Glutamatergic neuron (in vitro differentiated cells): ENCODE measurements around the gene AADACL4. TPM values are rescaled to one million over a fixed set of nuclear protein-coding genes. Genes with fewer than 3 reads are reported as not detected.

Experiments used
- DNase-seq: peaks from one replicate; pipeline ENCODE4 v3.0.0; 2022
- H3K27ac Mint-ChIP-seq: one replicate; pipeline ENCODE4 v1.8.0; 2020; ENCODE audit warnings: mild to moderate bottlenecking, mixed read lengths, inconsistent platforms; ENCODE audit not compliant: unreplicated experiment
- H3K27me3 Mint-ChIP-seq: one replicate; pipeline ENCODE4 v1.8.0; 2020; ENCODE audit warnings: mild to moderate bottlenecking, moderate library complexity, mixed read lengths, inconsistent platforms; ENCODE audit not compliant: unreplicated experiment
- H3K36me3 Mint-ChIP-seq: one replicate; pipeline ENCODE4 v1.8.0; 2020; ENCODE audit warnings: mild to moderate bottlenecking, mixed read lengths, inconsistent platforms; ENCODE audit not compliant: unreplicated experiment
- H3K4me1 Mint-ChIP-seq: one replicate; pipeline ENCODE4 v1.8.0; 2020; ENCODE audit warnings: mild to moderate bottlenecking, low read depth, mixed read lengths, inconsistent platforms; ENCODE audit not compliant: unreplicated experiment
- H3K4me3 Mint-ChIP-seq: one replicate; pipeline ENCODE4 v1.8.0; 2020; ENCODE audit warnings: mild to moderate bottlenecking, mixed read lengths, inconsistent platforms; ENCODE audit not compliant: unreplicated experiment
- H3K9me3 Mint-ChIP-seq: one replicate; pipeline ENCODE4 v1.8.0; 2020; ENCODE audit warnings: mild to moderate bottlenecking, moderate library complexity, mixed read lengths, inconsistent platforms; ENCODE audit not compliant: unreplicated experiment
- CTCF ChIP-seq: fragments of 200-600 bp; sonication (generic); IDR thresholded peaks from one replicate; pipeline ENCODE4 v1.5.0; 2021; ENCODE audit not compliant: partially characterized antibody, unreplicated experiment
- total RNA-seq: library from RNA; stranded (reverse); fragmentation: NEBNext Ultra II Directional; extraction: Animal tissue kit (Norgen Biotek cat#: 25700); gene quantifications from one replicate; pipeline ENCODE4 v1.2.1, GENCODE V29; 2021; ENCODE audit not compliant: unreplicated experiment

The AADACL4 gene
- total RNA-seq, 1 donor from 2014 or later: not detected

GRCh38 chr1:12610941-12611340, 32.9 kb upstream of the AADACL4 start:
- Mint-ChIP-seq H3K4me1 (no peaks in the 10 kb centered on the region), H3K27me3 (peaks cover 3% of the 10 kb centered on the region), H3K9me3 (peaks cover 6% of the 10 kb centered on the region), H3K4me3 (no peak overlapping the region), H3K27ac (no peak overlapping the region), H3K36me3 (no peaks in the 10 kb centered on the region)
- no peak for TF ChIP-seq CTCF
- DNase-seq: no peak

GRCh38 chr1:12613180-12613579, 30.7 kb upstream of the AADACL4 start:
- Mint-ChIP-seq H3K4me1 (peaks cover 3% of the 10 kb centered on the region), H3K9me3 (peaks cover 7% of the 10 kb centered on the region), H3K27ac (no peak overlapping the region), H3K4me3 (no peak overlapping the region), H3K36me3 (no peaks in the 10 kb centered on the region), H3K27me3 (peaks cover 9% of the 10 kb centered on the region)
- no peak for TF ChIP-seq CTCF
- DNase-seq: no peak

GRCh38 chr1:12614402-12615158, 29.3 kb upstream of the AADACL4 start:
- Mint-ChIP-seq H3K4me3 (no peak overlapping the region), H3K27me3 (peaks cover 11% of the 10 kb centered on the region)

GRCh38 chr1:12615159-12615864, 28.6 kb upstream of the AADACL4 start:
- Mint-ChIP-seq H3K27ac (no peak overlapping the region), H3K4me1 (peaks cover 3% of the 10 kb centered on the region)

More at GRCh38 chr1:12614402-12615158, 29.3 kb upstream of the AADACL4 start:
- H3K9me3 Mint-ChIP-seq: peaks cover 9% of the 10 kb centered on the region
- TF ChIP-seq CTCF: no peak
- no peak overlapping the region for H3K27ac Mint-ChIP-seq
- no peak for DNase-seq
- peaks cover 3% of the 10 kb centered on the region for H3K4me1 Mint-ChIP-seq
- no peaks in the 10 kb centered on the region for H3K36me3 Mint-ChIP-seq

More at GRCh38 chr1:12615159-12615864, 28.6 kb upstream of the AADACL4 start:
- Mint-ChIP-seq H3K27me3 (peaks cover 11% of the 10 kb centered on the region), H3K4me3 (no peak overlapping the region), H3K36me3 (no peaks in the 10 kb centered on the region), H3K9me3 (peaks cover 9% of the 10 kb centered on the region)
- no peak for TF ChIP-seq CTCF
- no peak for DNase-seq
